ENCODE measurements around the gene ZNF239. TPM values are rescaled to one million over a fixed set of nuclear protein-coding genes. Genes with fewer than 3 reads are reported as not detected.

Gene ZNF239
- total and polyA plus RNA-seq, 2 of the 4 experiments (the other 2 are of a cell fraction), result 7.4 to 12.7 TPM

- H3K9ac ChIP-seq (ENCODE audit: low read depth, low read length), result no peak overlapping the region
- no peak overlapping the region for H2BK20ac ChIP-seq (ENCODE audit: low read depth, low read length)
- H3K27ac ChIP-seq (ENCODE audit: insufficient read depth, low read length), result no peak overlapping the region
- H4K91ac ChIP-seq (ENCODE audit: insufficient read depth, low read depth, low read length), result no peak overlapping the region
- DNase-seq (no peak), ATAC-seq (ENCODE audit: low read depth) (no peak)
- no peak overlapping the region for H2BK120ac ChIP-seq (ENCODE audit: low read depth, low read length)
- H3K27me3 ChIP-seq (ENCODE audit: control insufficient read depth, insufficient read depth, low read length), result no peaks in the 10 kb centered on the region
- H3K4me1 ChIP-seq (ENCODE audit: control insufficient read depth, insufficient read depth, low read length), result no peaks in the 10 kb centered on the region
- peaks cover 2% of the 10 kb centered on the region; the same call in 1 of the 2 replicates for H3K36me3 ChIP-seq (ENCODE audit: control insufficient read depth, insufficient read depth, low read length)
- intact Hi-C loops (cut with micrococcal nuclease), result no loop called here
- no peak overlapping the region for H2BK5ac ChIP-seq (ENCODE audit: low read depth, low read length, poor library complexity, severe bottlenecking)
- no peak overlapping the region for H3K14ac ChIP-seq (replicated peaks; ENCODE audit: low read depth, low read length)
- H3K79me1 ChIP-seq (ENCODE audit: low read depth in 1 of 2, low read length in 2 of 2), result peaks cover 6 to 7% of the 10 kb centered on the region in 2 experiments; a peak in 2 of 4 replicates
- dilution Hi-C loops (cut with HindIII; ENCODE audit: low sequenced_read_pairs, unreplicated experiment), result no loop called here
- H3K23ac ChIP-seq (ENCODE audit: low read depth, low read length), result no peak overlapping the region
- H3K9me1 ChIP-seq (ENCODE audit: insufficient read depth, low read length), result no peaks in the 10 kb centered on the region
- POLR2A ChIA-PET (ENCODE audit: unreplicated experiment), result no interaction called here
- H2AK5ac ChIP-seq (ENCODE audit: low read depth, low read length), result no peak overlapping the region
- H3K4me2 ChIP-seq (ENCODE audit: low read depth, low read length), result no peak overlapping the region
- H3K18ac ChIP-seq (ENCODE audit: low read depth, low read length), result no peak overlapping the region
- H3K9me3 ChIP-seq (ENCODE audit: control insufficient read depth, insufficient read depth, low read length), result no peaks in the 10 kb centered on the region
- no peak overlapping the region for H2AFZ ChIP-seq (replicated peaks; ENCODE audit: low read length, poor library complexity)
- H4K8ac ChIP-seq (ENCODE audit: low read depth in 2 of 2, low read length in 2 of 2), result no peak overlapping the region
- TF ChIP-seq USF2 (IDR thresholded peaks at IDR 0.05; ENCODE audit: low read depth, low read length), result no peak
- TF ChIP-seq MXI1 (IDR thresholded peaks at IDR 0.05; ENCODE audit: borderline replicate concordance, low read depth, low read length), result no peak
- TF ChIP-seq CHD1 (IDR thresholded peaks at IDR 0.05; ENCODE audit: low read depth, low read length), result no peak
- TF ChIP-seq CTCF (conservative IDR thresholded peaks at IDR 0.05; ENCODE audit: low read depth, low read length), result no peak
- no peak for TF ChIP-seq FOS (IDR thresholded peaks at IDR 0.05; ENCODE audit: low read depth, low read length)
- no peak for TF ChIP-seq POLR2A (IDR thresholded peaks at IDR 0.05; ENCODE audit: low read depth, low read length)
- no peak for TF ChIP-seq MAFK (IDR thresholded peaks at IDR 0.05; ENCODE audit: low read depth, low read length)
- no peak for TF ChIP-seq MAZ (IDR thresholded peaks at IDR 0.05; ENCODE audit: borderline replicate concordance, low read depth, low read length)
- no peak for TF ChIP-seq NFE2L2 (IDR thresholded peaks at IDR 0.05; ENCODE audit: low read depth, low read length)
- TF ChIP-seq SMC3 (IDR thresholded peaks at IDR 0.05; ENCODE audit: low read depth, low read length), result no peak
- no peak for TF ChIP-seq RCOR1 (IDR thresholded peaks at IDR 0.05; ENCODE audit: insufficient replicate concordance, low read length)
- no peak for TF ChIP-seq BHLHE40 (IDR thresholded peaks at IDR 0.05; ENCODE audit: low read depth, low read length)
- TF ChIP-seq RFX5 (IDR thresholded peaks at IDR 0.05; ENCODE audit: low read depth, low read length), result no peak
- TF ChIP-seq ELK1 (IDR thresholded peaks at IDR 0.05; ENCODE audit: borderline replicate concordance, low read depth, low read length), result no peak
- TF ChIP-seq RAD21 (IDR thresholded peaks at IDR 0.05; ENCODE audit: low read length), result no peak
- TF ChIP-seq CEBPB (IDR thresholded peaks at IDR 0.05; ENCODE audit: low read depth, low read length), result no peak
- H3K56ac ChIP-seq (ENCODE audit: extremely low read depth, insufficient read depth, low read length), result no peak overlapping the region
- CTCF ChIA-PET, result no interaction called here
- H2BK15ac ChIP-seq (ENCODE audit: low read depth, low read length), result no peak overlapping the region
- no peak overlapping the region for H3K4me3 ChIP-seq (ENCODE audit: insufficient read depth, low read depth, low read length)
- in situ Hi-C loops (cut with MboI; ENCODE audit: low sequenced_read_pairs), result no loop called here
- H2AK9ac ChIP-seq (replicated peaks; ENCODE audit: low read depth, low read length, poor library complexity), result no peak overlapping the region
- no peaks in the 10 kb centered on the region for H4K20me1 ChIP-seq (ENCODE audit: insufficient read depth, low read length)
- H3K4ac ChIP-seq (ENCODE audit: low read depth, low read length), result no peak overlapping the region
- no TSS peak for BruUV-seq (replicated peaks)
- H4K5ac ChIP-seq (ENCODE audit: low read depth, low read length), result no peak overlapping the region
Measured at GRCh38 chr10:43569681-43570080, 4.7 kb downstream of the ZNF239 start.

Measured in IMR-90 (cell line).